OCI-LY3 (cell line): ENCODE results near the gene MYO16.

ENCODE experiments used
- CTCF ChIP-seq: fragments of 200-600, 300-600 bp; sonication (generic); IDR thresholded peaks from 2 replicates; pipeline ENCODE4 v1.5.1; 2014; ENCODE audit warnings: antibody characterized with exemption, low read length, low read depth
- EZH2phosphoT487 ChIP-seq: fragments of 200-600 bp; shearing (Covaris generic); IDR thresholded peaks from 2 replicates; pipeline ENCODE4 v1.6.1; 2018; ENCODE audit warnings: antibody characterized with exemption, mixed run types, low read depth

- TF ChIP-seq CTCF (no peak), EZH2phosphoT487 (no peak)
Measured at GRCh38 chr13:108787700-108788414, 158.4 kb downstream of the MYO16 start.
